T-cell (primary cell): ENCODE results near the gene PTCH1. TPM values are rescaled to one million over a fixed set of nuclear protein-coding genes. Genes with fewer than 3 reads are reported as not detected.
A peak's percentile ranks its signal among the peaks of the same experiment; 100 is the strongest.

Experiments
- ATAC-seq, 4 experiments: fragments of 200-7000 bp in 3 of 4; fragments of 150-1000 bp in 1 of 4; cut with Tn5 transposase; replicated peaks in 1 of 4; 1 replicate in 3 of 4; 2 replicates in 1 of 4; pipeline ENCODE4 v1.10.0; 2021; ENCODE audit warnings: moderate library complexity in 3 of 4, mild to moderate bottlenecking in 2 of 4, moderate number of reproducible peaks in 1 of 4
- CTCF ChIA-PET, 2 donors: fragments of 300-600 bp; sonication (Branson Sonifier 250); formaldehyde crosslinking; loops; one replicate each; lab custom pipeline; 2022; ENCODE audit warnings: antibody characterized with exemption in 2 of 2; lab: Charles Lee
- POLR2A ChIA-PET, 2 donors: fragments of 300-600 bp; sonication (Branson Sonifier 250); formaldehyde crosslinking; loops; one replicate each; lab custom pipeline; 2022; ENCODE audit warnings: antibody characterized with exemption in 2 of 2; lab: Charles Lee
- DNase-seq, 35 experiments: peaks; one replicate each; pipeline versions ENCODE4 v3.0.0 to v3.0.0-alpha.2; 2013 to 2023
- H3K27ac ChIP-seq: one replicate; pipeline ENCODE4 v1.5.1; 2013; ENCODE audit warnings: low read length
- H3K27me3 ChIP-seq, 2 experiments: replicated peaks in 1 of 2; 1 replicate in 1 of 2; 2 replicates in 1 of 2; pipeline versions ENCODE4 v1.6.1 to v1.7.0; 2013; ENCODE audit warnings: low read length in 1 of 2, mixed read lengths in 1 of 2; ENCODE audit not compliant: control insufficient read depth in 2 of 2, insufficient read depth in 2 of 2; ENCODE audit errors: extremely low read depth in 1 of 2
- H3K36me3 ChIP-seq, 2 donors: 1 replicate in 1 of 2; 2 replicates in 1 of 2; pipeline versions ENCODE4 v1.6.1 to v1.7.0; 2013; ENCODE audit warnings: low read length in 1 of 2; ENCODE audit not compliant: control insufficient read depth in 2 of 2, insufficient read depth in 1 of 2; ENCODE audit errors: extremely low read depth in 1 of 2
- H3K4me1 ChIP-seq, 2 experiments: 1 replicate in 1 of 2; 2 replicates in 1 of 2; pipeline versions ENCODE4 v1.6.1 to v1.7.0; 2013; ENCODE audit warnings: low read length in 2 of 2, mixed read lengths in 1 of 2; ENCODE audit not compliant: insufficient read depth in 2 of 2, control insufficient read depth in 1 of 2; ENCODE audit errors: extremely low read depth in 1 of 2
- H3K4me3 ChIP-seq, 2 donors: 1 replicate in 1 of 2; 2 replicates in 1 of 2; pipeline versions ENCODE4 v1.5.1 to v1.7.0; 2013; ENCODE audit warnings: mild to moderate bottlenecking in 2 of 2, low read length in 1 of 2, moderate library complexity in 1 of 2; ENCODE audit not compliant: control insufficient read depth in 1 of 2; ENCODE audit errors: extremely low read depth in 1 of 2
- H3K9me3 ChIP-seq: 2 replicates; pipeline ENCODE4 v1.7.0; 2013
- H3K27ac Mint-ChIP-seq, 2 donors: one replicate each; pipeline ENCODE4 v1.8.0; 2020 to 2021; ENCODE audit warnings: mild to moderate bottlenecking in 2 of 2, mixed read lengths in 2 of 2
- H3K27me3 Mint-ChIP-seq, 2 donors: one replicate each; pipeline ENCODE4 v1.8.0; 2021 to 2022; ENCODE audit warnings: mixed read lengths in 2 of 2
- H3K36me3 Mint-ChIP-seq: one replicate; pipeline ENCODE4 v1.8.0; 2021; ENCODE audit warnings: mixed read lengths
- H3K4me1 Mint-ChIP-seq, 3 donors: one replicate each; pipeline ENCODE4 v1.8.0; 2020 to 2022; ENCODE audit warnings: mixed read lengths in 3 of 3, mild to moderate bottlenecking in 1 of 3
- H3K4me3 Mint-ChIP-seq, 3 donors: one replicate each; pipeline ENCODE4 v1.8.0; 2020 to 2022; ENCODE audit warnings: mild to moderate bottlenecking in 3 of 3, mixed read lengths in 3 of 3, moderate library complexity in 3 of 3
- H3K9me3 Mint-ChIP-seq, 3 donors: one replicate each; pipeline ENCODE4 v1.8.0; 2020 to 2022; ENCODE audit warnings: mixed read lengths in 3 of 3
- WGBS: methylation state at CpG from one replicate; pipeline ENCODE4 v1.1.5; 2013; ENCODE audit warnings: missing lambda C conversion rate; ENCODE audit not compliant: insufficient coverage; 5-methylcytosine and 5-hydroxymethylcytosine counted together
- total RNA-seq, 35 experiments: library from RNA in 6 of 35; stranded (reverse) in 6 of 35; fragments of 120-200 nt in 1 of 35; gene quantifications; one replicate each; pipeline versions ENCODE4 v1.2.1 to v1.2.4 and lab custom pipeline; 2013 to 2026

The PTCH1 gene
- total RNA-seq, 5 donors from 2014 or later (not counting 1 experiment from before 2014, with no cell fraction given): 23.4 to 35.5 (median 29.2) TPM

DNA sequence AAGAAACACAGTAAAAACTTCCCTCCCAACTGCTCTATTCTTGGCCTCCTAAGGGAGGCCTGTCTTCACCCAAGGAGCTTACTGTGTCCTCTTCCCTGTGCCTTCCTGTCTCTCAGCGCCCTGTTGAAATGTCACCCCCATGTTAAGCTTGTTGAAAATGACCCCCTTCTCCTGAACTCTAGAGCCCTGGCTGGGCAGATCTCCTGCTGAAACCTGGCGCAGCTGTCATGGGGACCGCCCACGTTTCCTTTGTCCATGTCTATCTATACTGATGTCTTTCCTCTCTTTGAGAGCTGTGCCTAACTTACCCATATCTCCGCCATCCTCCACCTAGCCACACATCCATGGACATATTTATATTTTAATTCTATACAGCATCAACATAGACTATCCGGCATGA lies 33.3 kb downstream of the PTCH1 start:
- peaks cover 13 to 37% (median 22%) of the 10 kb centered on the region in 3 donors for H3K4me1 Mint-ChIP-seq
- H3K4me3 Mint-ChIP-seq: no peak overlapping the region
- no peaks in the 10 kb centered on the region for H3K27me3 ChIP-seq
- ATAC-seq (no peak), DNase-seq (no peak)
- POLR2A ChIA-PET: no interaction called here
- peaks cover 0 to 19% of the 10 kb centered on the region in 2 donors for H3K36me3 ChIP-seq
- H3K27ac ChIP-seq: no peak overlapping the region
- no peak overlapping the region for H3K27ac Mint-ChIP-seq
- no peaks in the 10 kb centered on the region for H3K9me3 ChIP-seq
- H3K27me3 Mint-ChIP-seq: peaks cover 0 to 3% of the 10 kb centered on the region in 2 donors
- 89% methylated on average over 4 of the region's 6 CpGs for WGBS
- CTCF ChIA-PET: interaction anchor here (0.6 to 0.7 kb wide), 2 partner anchors 10 to 13 kb away, joined by 5 to 7 read pairs; no protein-coding TSS in a partner anchor
- peaks cover 28% of the 10 kb centered on the region for H3K36me3 Mint-ChIP-seq
- no peak overlapping the region for H3K4me3 ChIP-seq
- H3K4me1 ChIP-seq: peaks cover 0 to 3% of the 10 kb centered on the region in 2 experiments
- H3K9me3 Mint-ChIP-seq: no peaks in the 10 kb centered on the region

GRCh38 chr9:95482621-95483020 lies 34.1 kb downstream of the PTCH1 start:
- Histone ChIP-seq H3K27ac (no peak overlapping the region), H3K27me3 (no peaks in the 10 kb centered on the region), H3K4me1 (peaks cover 0 to 3% of the 10 kb centered on the region in 2 experiments), H3K36me3 (peaks cover 0 to 27% of the 10 kb centered on the region in 2 donors), H3K9me3 (no peaks in the 10 kb centered on the region), H3K4me3 (no peak overlapping the region)
- Mint-ChIP-seq H3K36me3 (peaks cover 33% of the 10 kb centered on the region), H3K4me1 (peaks cover 13 to 33% (median 16%) of the 10 kb centered on the region in 3 donors), H3K27ac (no peak overlapping the region), H3K27me3 (peaks cover 0 to 3% of the 10 kb centered on the region in 2 donors), H3K4me3 (no peak overlapping the region), H3K9me3 (no peaks in the 10 kb centered on the region)
- ATAC-seq: no peak
- POLR2A ChIA-PET: no interaction called here
- CTCF ChIA-PET: interaction anchor here in 1 of 2 donors (0.7 kb wide), 1 partner anchor 219 kb away, joined by 3 read pairs; no protein-coding TSS in a partner anchor
- WGBS: no CpG with 5 or more reads among the region's 3 CpGs
- no peak for DNase-seq

GRCh38 chr9:95481000-95481399 lies 35.8 kb downstream of the PTCH1 start:
- H3K4me1 ChIP-seq: peaks cover 0 to 3% of the 10 kb centered on the region in 2 experiments
- H3K4me3 ChIP-seq: no peak overlapping the region
- Mint-ChIP-seq H3K36me3 (peaks cover 44% of the 10 kb centered on the region), H3K27ac (no peak overlapping the region), H3K9me3 (no peaks in the 10 kb centered on the region), H3K4me1 (peaks cover 10 to 20% (median 13%) of the 10 kb centered on the region in 3 donors), H3K4me3 (no peak overlapping the region), H3K27me3 (peaks cover 0 to 3% of the 10 kb centered on the region in 2 donors)
- ATAC-seq (peak in 1 of 4 experiments; percentile 66), DNase-seq (peak in 3 of 35 experiments; percentile 7 to 36 (median 28))
- CTCF ChIA-PET: no interaction called here
- H3K36me3 ChIP-seq: peaks cover 0 to 42% of the 10 kb centered on the region in 2 donors
- H3K27ac ChIP-seq: no peak overlapping the region
- peaks cover 0 to 2% of the 10 kb centered on the region in 2 experiments for H3K27me3 ChIP-seq
- POLR2A ChIA-PET: no interaction called here
- no peaks in the 10 kb centered on the region for H3K9me3 ChIP-seq
- 74% methylated on average over 2 of the region's 2 CpGs for WGBS

DNA sequence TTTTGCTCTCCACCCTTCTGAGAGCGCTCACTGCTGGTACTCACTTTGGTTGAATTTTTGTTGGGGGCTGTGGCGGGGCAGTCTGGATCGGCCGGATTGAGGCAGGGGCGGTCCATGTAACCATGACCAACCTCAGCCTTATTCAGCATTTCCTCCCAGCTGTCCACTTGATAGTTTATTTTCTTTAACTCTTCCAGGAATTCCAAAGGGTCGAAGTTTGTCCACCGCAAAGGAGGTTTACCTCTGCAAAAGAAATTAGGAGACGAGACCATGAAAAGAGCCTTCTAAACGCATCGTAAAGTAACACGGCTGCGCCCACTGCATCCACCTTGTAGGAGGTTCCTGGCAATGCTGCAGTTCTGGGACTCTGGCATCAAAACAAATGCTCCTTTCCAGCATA lies 36.4 kb downstream of the PTCH1 start:
- peaks cover 0 to 2% of the 10 kb centered on the region in 2 experiments for H3K27me3 ChIP-seq
- ChIA-PET CTCF (no interaction called here), POLR2A (interaction anchor here in 1 of 2 donors (0.6 kb wide), 1 partner anchor 534 kb away, joined by 15 read pairs; no protein-coding TSS in a partner anchor)
- no peak overlapping the region for H3K27ac Mint-ChIP-seq
- 91% methylated on average over 3 of the region's 12 CpGs for WGBS
- DNase-seq (no peak), ATAC-seq (no peak)
- H3K4me3 Mint-ChIP-seq: no peak overlapping the region
- peaks cover 7 to 16% (median 13%) of the 10 kb centered on the region in 3 donors for H3K4me1 Mint-ChIP-seq
- peaks cover 0 to 3% of the 10 kb centered on the region in 2 experiments for H3K4me1 ChIP-seq
- H3K27me3 Mint-ChIP-seq: peaks cover 0 to 3% of the 10 kb centered on the region in 2 donors
- peaks cover 0 to 47% of the 10 kb centered on the region in 2 donors for H3K36me3 ChIP-seq
- H3K36me3 Mint-ChIP-seq: peaks cover 50% of the 10 kb centered on the region
- no peaks in the 10 kb centered on the region for H3K9me3 ChIP-seq
- no peaks in the 10 kb centered on the region for H3K9me3 Mint-ChIP-seq
- no peak overlapping the region for H3K27ac ChIP-seq
- no peak overlapping the region for H3K4me3 ChIP-seq

GRCh38 chr9:95479330-95479729 lies 37.4 kb downstream of the PTCH1 start:
- WGBS: 92% methylated on average over 8 of the region's 9 CpGs
- Mint-ChIP-seq H3K27me3 (peaks cover 0 to 3% of the 10 kb centered on the region in 2 donors), H3K36me3 (peaks cover 58% of the 10 kb centered on the region), H3K27ac (no peak overlapping the region), H3K4me1 (peaks cover 5 to 16% (median 13%) of the 10 kb centered on the region in 3 donors), H3K4me3 (no peak overlapping the region), H3K9me3 (no peaks in the 10 kb centered on the region)
- CTCF ChIA-PET: no interaction called here
- no peak overlapping the region for H3K4me3 ChIP-seq
- H3K27ac ChIP-seq: no peak overlapping the region
- DNase-seq: no peak
- peaks cover 0 to 55% of the 10 kb centered on the region in 2 donors for H3K36me3 ChIP-seq
- H3K4me1 ChIP-seq: peaks cover 0 to 3% of the 10 kb centered on the region in 2 experiments
- H3K9me3 ChIP-seq: no peaks in the 10 kb centered on the region
- no peak for ATAC-seq
- POLR2A ChIA-PET: no interaction called here
- peaks cover 0 to 2% of the 10 kb centered on the region in 2 experiments for H3K27me3 ChIP-seq

DNA sequence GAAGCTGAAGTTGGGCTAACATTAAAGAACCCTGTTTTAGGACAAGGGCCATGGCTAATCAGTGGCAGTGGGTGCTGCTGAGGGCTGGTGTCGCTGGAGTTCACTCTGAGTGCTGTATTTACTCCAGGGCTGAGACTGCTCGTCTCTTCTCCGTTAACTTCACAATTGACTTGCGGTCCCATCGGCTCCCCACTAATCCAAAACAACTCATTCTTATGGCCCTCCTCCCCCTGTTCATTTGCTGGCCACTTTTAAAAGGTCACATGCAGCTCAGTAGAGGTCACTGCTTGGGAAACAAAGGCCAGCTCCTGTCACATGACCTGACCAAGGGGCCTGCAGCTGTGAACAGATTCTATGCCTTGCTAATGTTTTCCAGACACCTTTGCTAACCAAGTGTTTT lies 38.4 kb downstream of the PTCH1 start:
- Histone ChIP-seq H3K4me3 (no peak overlapping the region), H3K4me1 (peaks cover 0 to 3% of the 10 kb centered on the region in 2 experiments), H3K36me3 (peaks cover 0 to 59% of the 10 kb centered on the region in 2 donors), H3K27me3 (peaks cover 0 to 2% of the 10 kb centered on the region in 2 experiments), H3K9me3 (no peaks in the 10 kb centered on the region), H3K27ac (no peak overlapping the region)
- Mint-ChIP-seq H3K4me1 (peaks cover 5 to 10% (median 6%) of the 10 kb centered on the region in 3 donors), H3K27ac (no peak overlapping the region), H3K27me3 (peaks cover 0 to 3% of the 10 kb centered on the region in 2 donors), H3K36me3 (peaks cover 61% of the 10 kb centered on the region), H3K9me3 (no peaks in the 10 kb centered on the region), H3K4me3 (no peak overlapping the region)
- CTCF ChIA-PET: no interaction called here
- 97% methylated on average over 5 of the region's 5 CpGs for WGBS
- no peak for ATAC-seq
- no peak for DNase-seq
- POLR2A ChIA-PET: interaction anchor here (0.6 kb wide), 2 partner anchors 245 to 530 kb away, joined by 3 read pairs; no protein-coding TSS in a partner anchor
